Measurements from ENCODE around the gene TMEM50B.
"Not testable (repeated sequence)": the region's sequence is repeated elsewhere in the genome, so short reads cannot be mapped to it uniquely, and the experiment has no call there.

Gene TMEM50B

GRCh38 chr21:33477066-33477465 is 2.7 kb downstream of the TMEM50B start:
- no peak for DNase-seq

- no peak for DNase-seq
These were observed 6.4 kb downstream of the TMEM50B start for GRCh38 chr21:33473344-33473743.

GRCh38 chr21:33470701-33471100 is 9.1 kb downstream of the TMEM50B start:
- DNase-seq: no peak

GRCh38 chr21:33469183-33469582 is 10.6 kb downstream of the TMEM50B start:
- not testable (repeated sequence) for DNase-seq

GRCh38 chr21:33461538-33462250 is 18.1 kb downstream of the TMEM50B start:
- DNase-seq: no peak

- no peak for DNase-seq
These were observed 20.9 kb downstream of the TMEM50B start for GRCh38 chr21:33458861-33459260.

GRCh38 chr21:33455686-33456446 is 23.9 kb downstream of the TMEM50B start:
- DNase-seq: no peak

GRCh38 chr21:33452362-33452761 is 27.4 kb downstream of the TMEM50B start:
- no peak for DNase-seq

GRCh38 chr21:33451634-33452071 is 28.1 kb downstream of the TMEM50B start:
- no peak for DNase-seq

GRCh38 chr21:33449616-33450015 is 30.2 kb downstream of the TMEM50B start:
- DNase-seq: no peak

GRCh38 chr21:33446620-33447019 is 33.2 kb downstream of the TMEM50B start:
- not testable (repeated sequence) for DNase-seq

GRCh38 chr21:33444499-33444898 is 35.3 kb downstream of the TMEM50B start:
- no peak for DNase-seq

- no peak for DNase-seq
These were observed 36.6 kb downstream of the TMEM50B start for GRCh38 chr21:33443194-33443593.

- no peak for DNase-seq
These were observed 38.0 kb downstream of the TMEM50B start for GRCh38 chr21:33441489-33442477.

GRCh38 chr21:33437140-33437539 is 42.6 kb downstream of the TMEM50B start:
- DNase-seq: no peak

- DNase-seq: peak; percentile 67
These were observed 44.9 kb downstream of the TMEM50B start for GRCh38 chr21:33434770-33435360.

- no peak for DNase-seq
These were observed 46.2 kb downstream of the TMEM50B start for GRCh38 chr21:33433425-33434114.

GRCh38 chr21:33433001-33433400 is 46.8 kb downstream of the TMEM50B start:
- DNase-seq: no peak

GRCh38 chr21:33432496-33432895 is 47.3 kb downstream of the TMEM50B start:
- no peak for DNase-seq

- DNase-seq: no peak
These were observed 48.9 kb downstream of the TMEM50B start for GRCh38 chr21:33430858-33431257.

- DNase-seq: no peak
These were observed 51.1 kb downstream of the TMEM50B start for GRCh38 chr21:33428669-33429068.

- no peak for DNase-seq
These were observed 52.7 kb downstream of the TMEM50B start for GRCh38 chr21:33427051-33427450.
